22Rv1 (cell line): ENCODE data around the gene KRTAP10-12.

Experiments
- H3K27ac ChIP-seq: fragments of 450-650 bp; 2 replicates; pipeline ENCODE4 v1.5.1; 2017
- CTCF ChIP-seq: fragments of 450-650 bp; IDR thresholded peaks from 2 replicates; pipeline ENCODE4 v1.5.1; 2017; ENCODE audit warnings: mild to moderate bottlenecking
- ZFX ChIP-seq: fragments of 450-650 bp; IDR thresholded peaks from 2 replicates; pipeline ENCODE4 v1.6.1; 2017; ENCODE audit warnings: antibody characterized with exemption, borderline replicate concordance

KRTAP10-12 gene

GRCh38 chr21:44727757-44728156, 30.8 kb downstream of the KRTAP10-12 start:
- H3K27ac ChIP-seq = no peak overlapping the region
- TF ChIP-seq ZFX (no peak), CTCF (no peak)

- TF ChIP-seq ZFX (no peak), CTCF (no peak)
- H3K27ac ChIP-seq = no peak overlapping the region
Measured at GRCh38 chr21:44728716-44729115, 31.7 kb downstream of the KRTAP10-12 start.

- H3K27ac ChIP-seq = no peak overlapping the region
- TF ChIP-seq ZFX (no peak), CTCF (no peak)
Measured at GRCh38 chr21:44729336-44730027, 32.5 kb downstream of the KRTAP10-12 start.

- no peak for TF ChIP-seq ZFX
- TF ChIP-seq CTCF = no peak
- H3K27ac ChIP-seq = no peak overlapping the region
Measured at GRCh38 chr21:44730028-44730395, 33.0 kb downstream of the KRTAP10-12 start.

- TF ChIP-seq CTCF (no peak), ZFX (no peak)
- no peak overlapping the region for H3K27ac ChIP-seq
Measured at GRCh38 chr21:44730951-44731579, 34.1 kb downstream of the KRTAP10-12 start.

GRCh38 chr21:44732263-44732662, 35.3 kb downstream of the KRTAP10-12 start:
- no peak overlapping the region for H3K27ac ChIP-seq
- TF ChIP-seq ZFX = no peak
- no peak for TF ChIP-seq CTCF

- TF ChIP-seq ZFX (no peak), CTCF (no peak)
- H3K27ac ChIP-seq = no peak overlapping the region
Measured at GRCh38 chr21:44732956-44733355, 36.0 kb downstream of the KRTAP10-12 start.
